H9 (cell line): Measurements from ENCODE around the gene PLEKHM3. TPM values are rescaled to one million over a fixed set of nuclear protein-coding genes. Genes with fewer than 3 reads are reported as not detected.

Source experiments
- DNase-seq: peaks from one replicate; pipeline ENCODE4 v3.0.0-alpha.2; 2017
- H2AFZ ChIP-seq: one replicate; pipeline ENCODE4 v1.6.1; 2013; ENCODE audit warnings: mild to moderate bottlenecking, low read length, control low read depth, moderate library complexity
- H2AK5ac ChIP-seq: 2 replicates; pipeline ENCODE4 v1.6.1; 2013; ENCODE audit warnings: low read length, control low read depth, mixed read lengths; ENCODE audit not compliant: insufficient read length
- H2BK120ac ChIP-seq: one replicate; pipeline ENCODE4 v1.6.1; 2013; ENCODE audit warnings: low read depth, mild to moderate bottlenecking, low read length, control low read depth, inconsistent platforms; ENCODE audit not compliant: poor library complexity, severe bottlenecking
- H2BK12ac ChIP-seq: 2 replicates; pipeline ENCODE4 v1.6.1; 2013; ENCODE audit warnings: low read length, control low read depth, mixed read lengths, low read depth; ENCODE audit not compliant: insufficient read length
- H2BK15ac ChIP-seq: 2 replicates; pipeline ENCODE4 v1.6.1; 2013; ENCODE audit warnings: low read depth, low read length, control low read depth
- H2BK20ac ChIP-seq: one replicate; pipeline ENCODE4 v1.6.1; 2013; ENCODE audit warnings: low read depth, mild to moderate bottlenecking, low read length, control low read depth, inconsistent platforms; ENCODE audit not compliant: poor library complexity, severe bottlenecking
- H2BK5ac ChIP-seq: 2 replicates; pipeline ENCODE4 v1.6.1; 2013; ENCODE audit warnings: low read length, control low read depth, mixed read lengths; ENCODE audit not compliant: insufficient read length
- H3K14ac ChIP-seq: 2 replicates; pipeline ENCODE4 v1.6.1; 2013; ENCODE audit warnings: low read length, control low read depth; ENCODE audit not compliant: insufficient read depth
- H3K18ac ChIP-seq: 2 replicates; pipeline ENCODE4 v1.6.1; 2013; ENCODE audit warnings: low read depth, mild to moderate bottlenecking, mixed read lengths, low read length, control low read depth; ENCODE audit not compliant: insufficient read length
- H3K23ac ChIP-seq: 2 replicates; pipeline ENCODE4 v1.6.1; 2013; ENCODE audit warnings: low read length, control low read depth, mixed read lengths, low read depth; ENCODE audit not compliant: insufficient read length
- H3K23me2 ChIP-seq: 2 replicates; pipeline ENCODE4 v1.6.1; 2013; ENCODE audit warnings: low read depth, mild to moderate bottlenecking, mixed read lengths, low read length, control low read depth; ENCODE audit not compliant: insufficient read length, poor library complexity, severe bottlenecking
- H3K27ac ChIP-seq: 2 replicates; pipeline ENCODE4 v1.5.1; 2013; ENCODE audit warnings: low read length, control low read depth, mixed read lengths, low read depth; ENCODE audit not compliant: insufficient read length
- H3K27me3 ChIP-seq: 2 replicates; pipeline ENCODE4 v1.6.1; 2013; ENCODE audit warnings: low read length, control low read depth, inconsistent platforms; ENCODE audit not compliant: insufficient read depth
- H3K4ac ChIP-seq: 2 replicates; pipeline ENCODE4 v1.6.1; 2013; ENCODE audit warnings: low read depth, mild to moderate bottlenecking, control low read depth, inconsistent platforms, low read length, moderate library complexity
- H3K4me1 ChIP-seq: 2 replicates; pipeline ENCODE4 v1.6.1; 2013; ENCODE audit warnings: low read length, control low read depth, inconsistent platforms; ENCODE audit not compliant: insufficient read depth
- H3K4me2 ChIP-seq: 2 replicates; pipeline ENCODE4 v1.6.1; 2013; ENCODE audit warnings: low read length, control low read depth, mixed read lengths; ENCODE audit not compliant: insufficient read length, insufficient read depth
- H3K56ac ChIP-seq: 2 replicates; pipeline ENCODE4 v1.6.1; 2013; ENCODE audit warnings: low read depth, mild to moderate bottlenecking, mixed read lengths, low read length, control low read depth; ENCODE audit not compliant: insufficient read length
- H3K79me1 ChIP-seq: 2 replicates; pipeline ENCODE4 v1.6.1; 2013; ENCODE audit warnings: low read depth, mild to moderate bottlenecking, moderate library complexity, low read length, control low read depth, inconsistent platforms; ENCODE audit not compliant: insufficient read depth, poor library complexity, severe bottlenecking
- H3K79me2 ChIP-seq: 2 replicates; pipeline ENCODE4 v1.6.1; 2013; ENCODE audit warnings: low read length, control low read depth, inconsistent platforms; ENCODE audit not compliant: insufficient read depth
- H3K9ac ChIP-seq: 2 replicates; pipeline ENCODE4 v1.6.1; 2013; ENCODE audit warnings: low read length, control low read depth, mixed read lengths; ENCODE audit not compliant: insufficient read length; ENCODE audit errors: extremely low read depth
- H3K9me3 ChIP-seq: one replicate; pipeline ENCODE4 v1.6.1; 2013; ENCODE audit warnings: low read depth, low read length, inconsistent platforms; ENCODE audit not compliant: control insufficient read depth
- H3T11ph ChIP-seq: one replicate; pipeline ENCODE4 v1.6.1; 2013; ENCODE audit warnings: mild to moderate bottlenecking, low read length, control low read depth, inconsistent platforms
- H4K20me1 ChIP-seq: one replicate; pipeline ENCODE4 v1.6.1; 2013; ENCODE audit not compliant: control insufficient read depth, insufficient read length, insufficient read depth
- H4K5ac ChIP-seq: 2 replicates; pipeline ENCODE4 v1.6.1; 2013; ENCODE audit warnings: low read depth, mild to moderate bottlenecking, mixed read lengths, low read length, control low read depth; ENCODE audit not compliant: insufficient read length
- H4K8ac ChIP-seq: replicated peaks from 2 replicates; pipeline ENCODE4 v1.6.1; 2013; ENCODE audit warnings: low read length, control low read depth, mixed read lengths, low read depth; ENCODE audit not compliant: insufficient read length
- H4K91ac ChIP-seq: 2 replicates; pipeline ENCODE4 v1.6.1; 2013; ENCODE audit warnings: low read depth, mild to moderate bottlenecking, moderate library complexity, mixed read lengths, low read length, control low read depth; ENCODE audit not compliant: insufficient read length
- H3K27ac Mint-ChIP-seq, 3 experiments: 2 replicates in 2 of 3; 3 replicates in 1 of 3; pipeline ENCODE4 v1.8.0; 2020 to 2021; ENCODE audit warnings: mixed read lengths in 3 of 3, mild to moderate bottlenecking in 1 of 3, moderate library complexity in 1 of 3
- H3K27me3 Mint-ChIP-seq: 2 replicates; pipeline ENCODE4 v1.8.0; 2021; ENCODE audit warnings: low read depth, mild to moderate bottlenecking, moderate library complexity, mixed read lengths
- H3K36me3 Mint-ChIP-seq, 3 experiments: 2 replicates in 2 of 3; 3 replicates in 1 of 3; pipeline ENCODE4 v1.8.0; 2020 to 2021; ENCODE audit warnings: low read depth in 3 of 3, mixed read lengths in 3 of 3; ENCODE audit not compliant: insufficient read depth in 1 of 3
- H3K4me1 Mint-ChIP-seq, 2 experiments: 2 replicates each; pipeline ENCODE4 v1.8.0; 2020; ENCODE audit warnings: mixed read lengths in 2 of 2
- H3K4me3 Mint-ChIP-seq, 2 experiments: 2 replicates in 1 of 2; 3 replicates in 1 of 2; pipeline ENCODE4 v1.8.0; 2020 to 2021; ENCODE audit warnings: mild to moderate bottlenecking in 2 of 2, mixed read lengths in 2 of 2, moderate library complexity in 1 of 2
- H3K9me3 Mint-ChIP-seq, 2 experiments: 2 replicates in 1 of 2; 3 replicates in 1 of 2; pipeline ENCODE4 v1.8.0; 2020; ENCODE audit warnings: mild to moderate bottlenecking in 2 of 2, mixed read lengths in 2 of 2, moderate library complexity in 1 of 2
- CTCF ChIP-seq: fragments of 200-600 bp; sonication (generic); conservative IDR thresholded peaks from 3 replicates; pipeline ENCODE4 v1.8.0; 2021; ENCODE audit warnings: antibody characterized with exemption, mild to moderate bottlenecking
- WGBS: extraction: QIAGEN DNeasy Blood & Tissue Kit; methylation state at CpG from one replicate; pipeline ENCODE4 v1.1.7; 2013; ENCODE audit warnings: missing lambda C conversion rate, low lambda C conversion rate, mixed read lengths; ENCODE audit not compliant: insufficient read length; ENCODE audit errors: extremely low coverage; 5-methylcytosine and 5-hydroxymethylcytosine counted together
- total RNA-seq: library from RNA; stranded (reverse); gene quantifications from 2 replicates; pipeline ENCODE4 v1.2.1, GENCODE V29; 2021

The PLEKHM3 gene
- total RNA-seq, 1 experiment from 2014 or later = 7.5 TPM

GRCh38 chr2:208046686-208047085, 21.4 kb upstream of the PLEKHM3 start:
- no peak overlapping the region for H4K8ac ChIP-seq
- H3K4me1 Mint-ChIP-seq = peaks cover 20 to 24% of the 10 kb centered on the region in 2 experiments
- no peak overlapping the region for H3K14ac ChIP-seq
- no peak overlapping the region for H4K5ac ChIP-seq
- no peak overlapping the region for H3K27ac Mint-ChIP-seq
- no peaks in the 10 kb centered on the region for H3K9me3 Mint-ChIP-seq
- no peaks in the 10 kb centered on the region for H3K27me3 ChIP-seq
- H3K36me3 Mint-ChIP-seq = no peaks in the 10 kb centered on the region
- no peak overlapping the region for H3K4me3 Mint-ChIP-seq
- no peak overlapping the region for H3K9ac ChIP-seq
- no peak overlapping the region for H3K18ac ChIP-seq
- H3T11ph ChIP-seq = no peak overlapping the region
- H2BK12ac ChIP-seq = no peak overlapping the region
- no peak overlapping the region for H4K91ac ChIP-seq
- no peak overlapping the region for H3K23ac ChIP-seq
- H2BK5ac ChIP-seq = no peak overlapping the region
- TF ChIP-seq CTCF = no peak
- no peaks in the 10 kb centered on the region for H3K23me2 ChIP-seq
- no peaks in the 10 kb centered on the region for H3K27me3 Mint-ChIP-seq
- no peak overlapping the region for H2AFZ ChIP-seq
- H3K27ac ChIP-seq = no peak overlapping the region
- no peak overlapping the region for H3K4ac ChIP-seq
- H3K79me2 ChIP-seq = no peaks in the 10 kb centered on the region
- no peaks in the 10 kb centered on the region for H4K20me1 ChIP-seq
- H2BK20ac ChIP-seq = no peak overlapping the region
- no peak overlapping the region for H2AK5ac ChIP-seq
- no peaks in the 10 kb centered on the region for H3K9me3 ChIP-seq
- no peak overlapping the region for H3K56ac ChIP-seq
- no peak overlapping the region for H2BK120ac ChIP-seq
- no peak for DNase-seq
- H3K4me2 ChIP-seq = no peak overlapping the region
- no peaks in the 10 kb centered on the region for H3K4me1 ChIP-seq
- no CpG with 5 or more reads among the region's 4 CpGs for WGBS
- no peak overlapping the region for H2BK15ac ChIP-seq
- no peaks in the 10 kb centered on the region for H3K79me1 ChIP-seq
